ENCODE results near the gene RPTOR. TPM values are rescaled to one million over a fixed set of nuclear protein-coding genes. Genes with fewer than 3 reads are reported as not detected.
A peak's percentile ranks its signal among the peaks of the same experiment; 100 is the strongest.

RPTOR gene
- total RNA-seq, 4 donors from 2014 or later, result 47.6 to 56.9 (median 55.4) TPM

- no peaks in the 10 kb centered on the region for H3K4me1 ChIP-seq
- peaks cover 0 to 3% (median 0%) of the 10 kb centered on the region in 3 donors for H3K9me3 ChIP-seq
- no peak for DNase-seq
- no peaks in the 10 kb centered on the region for H3K27me3 ChIP-seq
- in situ Hi-C loops (cut with MboI; ENCODE audit: low sequenced_read_pairs in 4 of 4), result no loop called here
- intact Hi-C loops (cut with DNase I; ENCODE audit: low total_unique reads), result no loop called here
- H3K27ac ChIP-seq, result no peak overlapping the region
- no peak overlapping the region for H3K4me3 ChIP-seq
- TF ChIP-seq CTCF (IDR thresholded peaks at IDR 0.05 in 4 of 5, conservative IDR thresholded peaks at IDR 0.05 in 1 of 5) (no peak), POLR2A (IDR thresholded peaks at IDR 0.05) (no peak)
- H3K36me3 ChIP-seq, result no peaks in the 10 kb centered on the region
- ATAC-seq, result no peak
These were observed 259.1 kb downstream of the RPTOR start for GRCh38 chr17:80803451-80804428.

- DNase-seq (peak in 1 of 2 donors; percentile 7), ATAC-seq (no peak)
- Histone ChIP-seq H3K9me3 (peaks cover 0 to 3% (median 0%) of the 10 kb centered on the region in 3 donors), H3K4me1 (no peaks in the 10 kb centered on the region), H3K36me3 (no peaks in the 10 kb centered on the region), H3K4me3 (no peak overlapping the region), H3K27me3 (no peaks in the 10 kb centered on the region), H3K27ac (no peak overlapping the region)
- TF ChIP-seq CTCF (IDR thresholded peaks at IDR 0.05 in 4 of 5, conservative IDR thresholded peaks at IDR 0.05 in 1 of 5) (no peak), POLR2A (IDR thresholded peaks at IDR 0.05) (no peak)
- intact Hi-C loops (cut with DNase I; ENCODE audit: low total_unique reads) (no loop called here), in situ Hi-C loops (cut with MboI; ENCODE audit: low sequenced_read_pairs in 4 of 4) (no loop called here)
These were observed 259.8 kb downstream of the RPTOR start for GRCh38 chr17:80804466-80804865.

GRCh38 chr17:80805032-80805751 is 260.6 kb downstream of the RPTOR start:
- Histone ChIP-seq H3K36me3 (no peaks in the 10 kb centered on the region), H3K27me3 (no peaks in the 10 kb centered on the region), H3K4me3 (no peak overlapping the region), H3K27ac (no peak overlapping the region), H3K9me3 (peaks cover 0 to 3% (median 0%) of the 10 kb centered on the region in 3 donors), H3K4me1 (no peaks in the 10 kb centered on the region)
- in situ Hi-C loops (cut with MboI; ENCODE audit: low sequenced_read_pairs in 4 of 4) (no loop called here), intact Hi-C loops (cut with DNase I; ENCODE audit: low total_unique reads) (no loop called here)
- ATAC-seq, result no peak
- no peak for DNase-seq
- TF ChIP-seq CTCF (IDR thresholded peaks at IDR 0.05 in 4 of 5, conservative IDR thresholded peaks at IDR 0.05 in 1 of 5), result no peak
- no peak for TF ChIP-seq POLR2A (IDR thresholded peaks at IDR 0.05)

GRCh38 chr17:80807014-80807413 is 262.4 kb downstream of the RPTOR start:
- Histone ChIP-seq H3K9me3 (peaks cover 0 to 3% (median 0%) of the 10 kb centered on the region in 3 donors), H3K27me3 (no peaks in the 10 kb centered on the region), H3K4me1 (no peaks in the 10 kb centered on the region), H3K27ac (no peak overlapping the region), H3K4me3 (no peak overlapping the region), H3K36me3 (no peaks in the 10 kb centered on the region)
- DNase-seq, result no peak
- in situ Hi-C loops (cut with MboI; ENCODE audit: low sequenced_read_pairs in 4 of 4) (no loop called here), intact Hi-C loops (cut with DNase I; ENCODE audit: low total_unique reads) (no loop called here)
- no peak for ATAC-seq
- TF ChIP-seq POLR2A (IDR thresholded peaks at IDR 0.05) (no peak), CTCF (IDR thresholded peaks at IDR 0.05 in 4 of 5, conservative IDR thresholded peaks at IDR 0.05 in 1 of 5) (no peak)

All from gastrocnemius medialis (tissue), 4 donors.